Transverse colon (tissue), 4 donors: ENCODE measurements around the gene ACIN1. TPM values are rescaled to one million over a fixed set of nuclear protein-coding genes. Genes with fewer than 3 reads are reported as not detected.

Experiments used
- DNase-seq: peaks from one replicate; pipeline ENCODE4 v3.0.0-alpha.2; 2019
- H3K27ac ChIP-seq, 4 donors: fragments of 200-600 bp; sonication (generic); 2 replicates each; pipeline ENCODE4 v1.5.1; 2016 to 2018; ENCODE audit warnings: inconsistent platforms in 4 of 4
- H3K27me3 ChIP-seq: fragments of 200-600 bp; sonication (generic); 2 replicates; pipeline ENCODE4 v1.5.1; 2017; ENCODE audit warnings: inconsistent platforms
- H3K36me3 ChIP-seq, 4 donors: fragments of 200-600 bp; sonication (generic); 2 replicates each; pipeline ENCODE4 v1.5.1; 2017 to 2019; ENCODE audit warnings: inconsistent platforms in 4 of 4
- H3K4me1 ChIP-seq, 4 donors: fragments of 200-600 bp; sonication (generic); 2 replicates each; pipeline ENCODE4 v1.5.1; 2017 to 2020; ENCODE audit warnings: inconsistent platforms in 4 of 4
- H3K4me3 ChIP-seq, 4 donors: fragments of 200-600 bp; sonication (generic); 1 replicate in 1 of 4; 2 replicates in 3 of 4; pipeline versions ENCODE4 v1.5.1 to v1.6.1; 2017 to 2019; ENCODE audit warnings: inconsistent platforms in 4 of 4
- H3K9me3 ChIP-seq, 2 donors: fragments of 200-600 bp; sonication (generic); 2 replicates each; pipeline ENCODE4 v1.5.1; 2017 to 2019; ENCODE audit warnings: inconsistent platforms in 2 of 2
- EP300 ChIP-seq: sonication (generic); formaldehyde crosslinking; IDR thresholded peaks from one replicate; pipeline ENCODE4 v1.6.1; 2017; ENCODE audit warnings: antibody characterized with exemption, low read depth
- POLR2A ChIP-seq: fragments of 450-650 bp; IDR thresholded peaks from one replicate; pipeline ENCODE4 v1.6.1; 2016; ENCODE audit warnings: antibody characterized with exemption, mild to moderate bottlenecking, moderate library complexity
- POLR2AphosphoS5 ChIP-seq, 3 donors: sonication (generic); formaldehyde crosslinking; IDR thresholded peaks; one replicate each; pipeline ENCODE4 v1.6.1; 2016; ENCODE audit warnings: antibody characterized with exemption in 3 of 3
- WGBS, 2 donors: methylation state at CpG; one replicate each; pipeline ENCODE4 v1.1.5; 2018; ENCODE audit warnings: low coverage in 1 of 2; 5-methylcytosine and 5-hydroxymethylcytosine counted together
- in situ Hi-C, 4 donors: fragments of 200-750 bp; cut with MboI; loops; one replicate each; pipeline versions ENCODE4 v1.15.0 to v1.15.1; 2017; ENCODE audit warnings: low sequenced_read_pairs in 3 of 4, low pct_ligation_motif_present in 1 of 4, low pct_unique_long_range_greater_than_20kb in 1 of 4
- intact Hi-C: fragments of 100-400 bp; cut with DNase I; formaldehyde crosslinking; loops from one replicate; pipeline ENCODE4 v1.15.1; 2023; ENCODE audit warnings: low total_unique reads
- total RNA-seq, 4 donors: library from RNA; depleted of rRNA; stranded (reverse); fragments of >200 nt; gene quantifications; one replicate each; pipeline ENCODE4 v1.1.0, GENCODE V29; 2016
- TF ChIP-seq, protein P1 (sequence below), 5 experiments: fragments of 200-600 bp in 3 of 5; fragments of 450-650 bp in 2 of 5; sonication (generic) in 3 of 5; IDR thresholded peaks; 1 replicate in 2 of 5; 2 replicates in 3 of 5; pipeline ENCODE4 v1.5.1; 2016 to 2017; ENCODE audit warnings: antibody characterized with exemption in 5 of 5, inconsistent platforms in 3 of 5, mild to moderate bottlenecking in 2 of 5, moderate library complexity in 1 of 5

The ACIN1 gene
- total RNA-seq, 4 donors from 2014 or later, result 137 to 303 (median 222) TPM

DNA sequence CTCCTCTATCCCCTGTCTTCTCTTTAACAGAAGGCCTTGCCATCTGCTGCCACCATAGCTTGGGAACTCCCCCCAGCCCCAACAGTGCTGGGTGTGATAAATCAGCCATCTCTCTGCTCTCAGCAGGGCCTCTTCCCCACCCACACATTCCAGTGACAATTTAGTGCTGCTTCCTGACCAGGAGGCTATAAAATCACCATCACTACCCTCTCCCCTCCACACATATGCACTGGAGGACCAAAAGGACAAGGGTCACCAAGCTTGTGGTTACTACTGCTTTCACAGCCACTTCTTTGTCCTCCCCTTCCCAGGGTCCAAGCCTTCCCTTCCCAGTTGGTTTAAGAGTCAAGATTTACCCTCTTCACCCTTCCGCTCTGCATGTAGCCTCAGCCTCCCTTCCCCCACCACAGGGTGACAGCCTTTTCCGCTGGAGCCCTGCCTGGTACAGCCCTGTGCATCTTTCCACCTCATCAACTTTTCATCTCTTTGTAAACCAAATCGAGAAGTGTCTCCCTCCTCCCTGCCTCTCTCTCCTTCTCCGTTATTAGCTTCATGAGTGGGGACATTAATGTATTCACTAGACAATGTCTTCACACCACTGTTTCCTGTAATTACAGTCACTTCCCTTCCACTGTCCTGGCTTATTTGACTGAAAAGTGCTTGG is 69.7 kb downstream of the ACIN1 start:
- Histone ChIP-seq H3K36me3 (peaks cover 0 to 34% (median 8%) of the 10 kb centered on the region in 4 donors), H3K4me3 (no peak overlapping the region), H3K27ac (no peak overlapping the region), H3K9me3 (no peaks in the 10 kb centered on the region), H3K27me3 (no peaks in the 10 kb centered on the region), H3K4me1 (peaks cover 0 to 14% (median 0%) of the 10 kb centered on the region in 4 donors)
- intact Hi-C loops (no loop called here), in situ Hi-C loops (no loop called here)
- DNase-seq, result no peak
- TF ChIP-seq POLR2AphosphoS5 (IDR thresholded peaks at IDR 0.05) (no peak), EP300 (no peak), POLR2A (no peak)
- TF ChIP-seq, protein P1, sequence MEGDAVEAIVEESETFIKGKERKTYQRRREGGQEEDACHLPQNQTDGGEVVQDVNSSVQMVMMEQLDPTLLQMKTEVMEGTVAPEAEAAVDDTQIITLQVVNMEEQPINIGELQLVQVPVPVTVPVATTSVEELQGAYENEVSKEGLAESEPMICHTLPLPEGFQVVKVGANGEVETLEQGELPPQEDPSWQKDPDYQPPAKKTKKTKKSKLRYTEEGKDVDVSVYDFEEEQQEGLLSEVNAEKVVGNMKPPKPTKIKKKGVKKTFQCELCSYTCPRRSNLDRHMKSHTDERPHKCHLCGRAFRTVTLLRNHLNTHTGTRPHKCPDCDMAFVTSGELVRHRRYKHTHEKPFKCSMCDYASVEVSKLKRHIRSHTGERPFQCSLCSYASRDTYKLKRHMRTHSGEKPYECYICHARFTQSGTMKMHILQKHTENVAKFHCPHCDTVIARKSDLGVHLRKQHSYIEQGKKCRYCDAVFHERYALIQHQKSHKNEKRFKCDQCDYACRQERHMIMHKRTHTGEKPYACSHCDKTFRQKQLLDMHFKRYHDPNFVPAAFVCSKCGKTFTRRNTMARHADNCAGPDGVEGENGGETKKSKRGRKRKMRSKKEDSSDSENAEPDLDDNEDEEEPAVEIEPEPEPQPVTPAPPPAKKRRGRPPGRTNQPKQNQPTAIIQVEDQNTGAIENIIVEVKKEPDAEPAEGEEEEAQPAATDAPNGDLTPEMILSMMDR (IDR thresholded peaks at IDR 0.05), result no peak
- WGBS, 2 donors, result 79 to 82% methylated on average over 4 of the region's 4 CpGs

DNA sequence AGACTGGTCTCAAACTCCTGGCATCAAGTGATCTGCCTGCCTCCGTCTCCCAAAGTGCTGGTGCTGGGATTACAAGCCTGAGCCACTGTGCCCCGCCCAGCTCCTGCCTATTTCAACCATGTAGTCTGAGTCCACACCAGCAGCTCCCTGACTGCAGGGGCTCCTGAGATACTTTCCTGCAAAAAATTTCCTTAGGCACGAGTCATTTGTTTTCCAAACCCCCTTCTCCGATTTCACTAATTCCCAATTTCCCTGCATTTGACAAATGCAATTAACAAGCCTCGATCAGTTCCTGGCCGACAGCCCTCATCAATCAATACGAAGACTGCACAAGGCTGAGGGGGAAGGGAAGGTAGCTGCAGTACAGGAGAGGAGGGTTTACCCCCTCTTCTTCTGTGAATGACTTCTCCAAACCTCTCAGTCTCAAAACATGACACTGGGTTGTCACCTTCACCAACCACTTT is 70.3 kb downstream of the ACIN1 start:
- DNase-seq, result no peak
- TF ChIP-seq POLR2AphosphoS5 (IDR thresholded peaks at IDR 0.05) (no peak), EP300 (no peak), POLR2A (no peak)
- TF ChIP-seq, protein P1 (IDR thresholded peaks at IDR 0.05), result no peak
- Histone ChIP-seq H3K27me3 (no peaks in the 10 kb centered on the region), H3K4me1 (peaks cover 0 to 14% (median 0%) of the 10 kb centered on the region in 4 donors), H3K9me3 (no peaks in the 10 kb centered on the region), H3K4me3 (no peak overlapping the region), H3K36me3 (peaks cover 0 to 34% (median 7%) of the 10 kb centered on the region in 4 donors), H3K27ac (no peak overlapping the region)
- 67 to 71% methylated on average over 5 to 7 of the region's 7 CpGs for WGBS, 2 donors
- in situ Hi-C loops (no loop called here), intact Hi-C loops (no loop called here)

DNA sequence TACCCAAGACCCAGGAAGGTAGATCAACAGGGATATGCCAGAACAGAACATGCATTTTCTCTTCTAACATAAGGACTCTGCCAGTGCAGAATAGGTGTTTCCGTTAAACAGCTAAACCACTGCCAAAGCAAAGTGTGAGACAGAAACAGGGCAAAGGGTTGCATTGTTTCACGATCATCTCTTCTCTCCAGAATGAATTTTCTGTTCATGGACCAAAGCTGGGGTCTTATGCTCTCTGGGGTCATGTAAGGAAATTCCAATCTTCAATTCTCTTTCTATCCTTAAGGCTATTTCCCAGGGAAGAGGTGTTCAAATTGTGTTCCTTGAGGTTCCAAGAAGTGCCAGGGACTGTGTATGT is 71.2 kb downstream of the ACIN1 start:
- intact Hi-C loops (no loop called here), in situ Hi-C loops (no loop called here)
- Histone ChIP-seq H3K4me1 (peaks cover 0 to 7% (median 0%) of the 10 kb centered on the region in 4 donors), H3K4me3 (no peak overlapping the region), H3K9me3 (no peaks in the 10 kb centered on the region), H3K36me3 (peaks cover 0 to 28% (median 3%) of the 10 kb centered on the region in 4 donors), H3K27ac (no peak overlapping the region), H3K27me3 (no peaks in the 10 kb centered on the region)
- TF ChIP-seq POLR2A, result no peak
- TF ChIP-seq POLR2AphosphoS5 (IDR thresholded peaks at IDR 0.05), result no peak
- TF ChIP-seq, protein P1 (IDR thresholded peaks at IDR 0.05), result no peak
- TF ChIP-seq EP300, result no peak
- DNase-seq, result no peak
- 95% methylated on average over 2 of the region's 2 CpGs; no CpG with 5 or more reads in 1 of the 2 donors for WGBS, 2 donors

DNA sequence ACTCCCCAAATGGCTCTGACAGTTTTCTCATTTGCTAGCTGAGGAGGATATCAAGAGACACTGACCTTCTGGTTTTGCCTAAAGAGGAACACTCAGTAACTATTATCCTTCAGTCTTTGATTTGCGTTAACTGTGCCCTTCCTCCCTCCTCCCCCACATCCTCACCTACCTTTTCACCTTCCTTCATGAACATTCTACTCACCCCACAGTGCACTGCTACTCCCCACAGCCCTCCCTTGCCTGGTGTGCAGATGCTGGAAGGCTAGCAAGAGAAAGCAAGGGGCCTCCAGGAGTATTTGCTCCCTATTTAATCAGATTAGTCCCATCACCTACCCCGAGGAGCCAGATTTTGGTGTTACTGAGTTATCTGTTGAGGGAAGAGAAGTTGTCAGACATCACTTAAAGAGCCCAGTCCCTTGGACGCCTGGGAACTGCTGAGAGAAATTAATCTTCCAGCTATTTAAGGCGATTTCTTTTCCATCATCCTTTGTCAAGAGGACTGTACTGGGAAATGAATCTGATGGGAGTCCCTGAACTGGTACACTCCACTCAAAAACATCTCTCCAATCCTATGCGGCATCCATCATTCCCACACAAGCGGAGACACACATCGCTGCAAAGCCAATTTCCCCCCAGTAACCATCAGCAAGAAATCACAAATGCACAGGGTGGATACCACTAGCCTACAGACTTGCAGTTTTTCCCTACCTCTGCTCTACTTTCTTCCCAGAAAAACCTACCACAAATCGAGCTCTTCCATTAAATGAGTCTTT is 71.7 kb downstream of the ACIN1 start:
- Histone ChIP-seq H3K27ac (no peak overlapping the region), H3K9me3 (no peaks in the 10 kb centered on the region), H3K36me3 (peaks cover 0 to 25% (median 3%) of the 10 kb centered on the region in 4 donors), H3K4me3 (no peak overlapping the region), H3K4me1 (peaks cover 0 to under 1% (median 0%) of the 10 kb centered on the region in 4 donors), H3K27me3 (no peaks in the 10 kb centered on the region)
- 88 to 91% methylated on average over 6 to 8 of the region's 8 CpGs for WGBS, 2 donors
- in situ Hi-C loops, result no loop called here
- TF ChIP-seq POLR2AphosphoS5 (IDR thresholded peaks at IDR 0.05) (no peak), POLR2A (no peak), EP300 (no peak)
- TF ChIP-seq, protein P1 (IDR thresholded peaks at IDR 0.05), result no peak
- intact Hi-C loops, result no loop called here
- DNase-seq, result no peak
